Pancreas (tissue), 10 donors: ENCODE data around the gene ZMIZ1. TPM values are rescaled to one million over a fixed set of nuclear protein-coding genes. Genes with fewer than 3 reads are reported as not detected.

Experiments
- ATAC-seq, 4 donors: fragments of 200-7000 bp; cut with Tn5 transposase; one replicate each; pipeline versions ENCODE4 v1.8.0 to v1.9.1; 2020; ENCODE audit warnings: mild to moderate bottlenecking in 4 of 4, moderate library complexity in 4 of 4
- DNase-seq, 6 donors: peaks; one replicate each; pipeline ENCODE4 v3.0.0-alpha.2; 2020
- FAIRE-seq: peaks from 2 replicates; lab custom pipeline; 2012; peaks lifted over from hg19 to GRCh38; lab: Jason Lieb, UNC
- H3K27ac ChIP-seq, 4 donors: fragments of 200-600 bp; sonication (generic); 1 replicate in 3 of 4; 2 replicates in 1 of 4; pipeline versions ENCODE4 v1.5.0 to v1.8.0; 2020
- H3K27me3 ChIP-seq, 4 donors: fragments of 200-600 bp; one replicate each; pipeline ENCODE4 v1.8.0; 2021
- H3K36me3 ChIP-seq, 3 donors: fragments of 200-600 bp; sonication (generic) in 1 of 3; one replicate each; pipeline versions ENCODE4 v1.5.0 to v1.8.0; 2020 to 2021
- H3K4me1 ChIP-seq, 3 donors: fragments of 200-600 bp; one replicate each; pipeline ENCODE4 v1.8.0; 2021
- H3K4me3 ChIP-seq, 4 donors: fragments of 200-600 bp; sonication (generic) in 2 of 4; one replicate each; pipeline versions ENCODE4 v1.5.0 to v1.8.0; 2020 to 2021
- H3K9me3 ChIP-seq, 4 donors: fragments of 200-600 bp; one replicate each; pipeline ENCODE4 v1.8.0; 2021
- WGBS, 2 donors: extraction: QIAGEN DNeasy Blood & Tissue Kit; methylation state at CpG; one replicate each; pipeline ENCODE4 v1.1.7; 2013; 5-methylcytosine and 5-hydroxymethylcytosine counted together
- intact Hi-C, 3 donors: fragments of 100-400 bp; cut with DNase I; formaldehyde crosslinking; loops; one replicate each; pipeline versions ENCODE4 v1.11.1 to v1.14.2; 2022
- polyA plus RNA-seq, 2 donors: library from polyadenylated mRNA; stranded (reverse); fragments of 200-250 nt; gene quantifications; one replicate each; pipeline ENCODE4 v1.2.3, GENCODE V29; 2013
- total RNA-seq, 6 donors: library from RNA; stranded (reverse); fragmentation: NEBNext Ultra II Directional in 4 of 6; extraction: Animal tissue kit (Norgen Biotek cat#: 25700) in 4 of 6; gene quantifications; one replicate each; pipeline versions ENCODE4 v1.2.1 to v1.2.4, GENCODE V29; 2021 to 2023
- TF ChIP-seq, protein P1 (sequence below), 4 donors: fragments of 200-600 bp; sonication (generic) in 3 of 4; IDR thresholded peaks; one replicate each; pipeline versions ENCODE4 v1.5.0 to v1.8.0; 2021; ENCODE audit warnings: antibody characterized with exemption in 4 of 4
- donor health status: healthy with polysubstance abuse.
- donor health status: DM: no; HTN: no; CAD: no; lungs with moderate emphysema.
- donor health status: DM: no; HTN: no; CAD: no.
- donor health status: control.
- donor health status: control.
- donor health status: Bipolar disorder and iron deficiency.
- donor health status: DM: yes; HTN: yes; CAD: no.
- donor health status: DM: no; HTN: no; CAD: no.
- donor health status: DM: no; HTN: no; CAD: no.
- donor health status: DM: yes; HTN: yes; CAD: no.

Gene ZMIZ1
- total and polyA plus RNA-seq, 8 donors = 14.5 to 45.0 (median 21.9) TPM

DNA sequence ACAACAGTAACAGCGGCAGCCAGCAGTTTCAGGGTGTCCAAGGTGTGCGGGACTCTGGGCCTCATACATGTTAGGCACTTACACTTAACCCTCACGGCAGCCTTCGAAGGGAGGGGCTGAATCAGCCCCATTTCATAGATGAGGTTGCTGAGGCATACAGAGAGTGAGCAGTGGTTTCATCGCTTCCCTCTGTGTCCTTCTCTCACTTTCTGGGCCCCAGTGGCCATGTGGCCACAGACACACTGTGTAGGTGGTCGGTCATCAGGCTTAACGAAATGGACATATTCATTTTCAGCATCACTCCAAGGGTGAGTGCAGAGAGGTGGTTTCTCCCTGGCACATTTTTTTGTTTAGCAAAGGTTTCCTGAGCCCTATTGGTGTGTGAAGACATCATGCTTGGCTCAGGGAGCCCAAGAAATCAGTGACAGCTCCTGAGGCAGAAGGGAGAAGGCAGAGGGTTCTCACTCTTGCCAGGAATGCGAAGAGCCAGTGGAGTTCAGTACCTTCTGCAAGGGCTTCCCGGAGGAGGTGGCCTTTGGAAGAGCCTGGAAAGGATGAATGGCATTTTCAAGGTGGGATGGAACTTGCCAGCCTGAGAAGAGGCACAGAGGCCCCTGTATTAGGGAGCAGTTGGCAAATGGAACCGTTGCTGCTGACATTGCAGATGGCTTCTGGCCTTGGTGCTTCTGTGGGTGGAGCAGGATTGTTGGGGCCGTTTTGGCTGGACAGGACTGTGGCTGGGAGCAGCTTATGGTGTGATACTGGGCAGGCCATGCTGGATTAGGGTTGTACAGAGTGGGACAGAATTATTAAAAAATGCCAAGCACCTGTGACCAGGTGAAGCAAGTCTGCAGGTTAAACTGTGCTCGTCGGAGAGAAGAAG is 216.8 kb downstream of the ZMIZ1 start:
- no peak for ATAC-seq
- no peak for FAIRE-seq
- Histone ChIP-seq H3K4me3 (no peak overlapping the region), H3K27me3 (no peaks in the 10 kb centered on the region), H3K4me1 (no peaks in the 10 kb centered on the region), H3K9me3 (no peaks in the 10 kb centered on the region), H3K27ac (peak overlapping the region in 2 of 4 donors; percentile 59 to 60), H3K36me3 (peaks cover 0 to 17% (median 0%) of the 10 kb centered on the region in 3 donors)
- TF ChIP-seq, protein P1, sequence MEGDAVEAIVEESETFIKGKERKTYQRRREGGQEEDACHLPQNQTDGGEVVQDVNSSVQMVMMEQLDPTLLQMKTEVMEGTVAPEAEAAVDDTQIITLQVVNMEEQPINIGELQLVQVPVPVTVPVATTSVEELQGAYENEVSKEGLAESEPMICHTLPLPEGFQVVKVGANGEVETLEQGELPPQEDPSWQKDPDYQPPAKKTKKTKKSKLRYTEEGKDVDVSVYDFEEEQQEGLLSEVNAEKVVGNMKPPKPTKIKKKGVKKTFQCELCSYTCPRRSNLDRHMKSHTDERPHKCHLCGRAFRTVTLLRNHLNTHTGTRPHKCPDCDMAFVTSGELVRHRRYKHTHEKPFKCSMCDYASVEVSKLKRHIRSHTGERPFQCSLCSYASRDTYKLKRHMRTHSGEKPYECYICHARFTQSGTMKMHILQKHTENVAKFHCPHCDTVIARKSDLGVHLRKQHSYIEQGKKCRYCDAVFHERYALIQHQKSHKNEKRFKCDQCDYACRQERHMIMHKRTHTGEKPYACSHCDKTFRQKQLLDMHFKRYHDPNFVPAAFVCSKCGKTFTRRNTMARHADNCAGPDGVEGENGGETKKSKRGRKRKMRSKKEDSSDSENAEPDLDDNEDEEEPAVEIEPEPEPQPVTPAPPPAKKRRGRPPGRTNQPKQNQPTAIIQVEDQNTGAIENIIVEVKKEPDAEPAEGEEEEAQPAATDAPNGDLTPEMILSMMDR (IDR thresholded peaks at IDR 0.05) = no peak
- no peak for DNase-seq
- WGBS, 2 donors = 79 to 83% methylated on average over 13 of the region's 13 CpGs
- intact Hi-C loops = no loop called here

- TF ChIP-seq, protein P1 (IDR thresholded peaks at IDR 0.05) = no peak
- intact Hi-C loops = no loop called here
- H3K36me3 ChIP-seq = peaks cover 0 to 26% (median 5%) of the 10 kb centered on the region in 3 donors
- WGBS, 2 donors = 80 to 81% methylated on average over 23 of the region's 23 CpGs
- peak in 3 of 4 donors; percentile 63 to 80 (median 71) for ATAC-seq
- no peak overlapping the region for H3K4me3 ChIP-seq
- H3K27me3 ChIP-seq = no peaks in the 10 kb centered on the region
- FAIRE-seq = no peak
- H3K9me3 ChIP-seq = no peaks in the 10 kb centered on the region
- DNase-seq = peak in 5 of 6 donors; percentile 32 to 80 (median 59)
- peak overlapping the region in 3 of 4 donors; percentile 7 to 60 (median 59) for H3K27ac ChIP-seq
- no peaks in the 10 kb centered on the region for H3K4me1 ChIP-seq
Measured at GRCh38 chr10:79286318-79286951, 217.7 kb downstream of the ZMIZ1 start.

GRCh38 chr10:79287973-79288723 is 219.4 kb downstream of the ZMIZ1 start:
- H3K9me3 ChIP-seq = no peaks in the 10 kb centered on the region
- no peak overlapping the region for H3K27ac ChIP-seq
- peaks cover 0 to 34% (median 10%) of the 10 kb centered on the region in 3 donors for H3K36me3 ChIP-seq
- DNase-seq (no peak), FAIRE-seq (no peak), ATAC-seq (peak in 1 of 4 donors; percentile 4)
- H3K27me3 ChIP-seq = no peaks in the 10 kb centered on the region
- TF ChIP-seq, protein P1 (IDR thresholded peaks at IDR 0.05) = no peak
- no peaks in the 10 kb centered on the region for H3K4me1 ChIP-seq
- H3K4me3 ChIP-seq = no peak overlapping the region
- WGBS, 2 donors = 90 to 96% methylated on average over 15 of the region's 15 CpGs
- intact Hi-C loops = no loop called here

DNA sequence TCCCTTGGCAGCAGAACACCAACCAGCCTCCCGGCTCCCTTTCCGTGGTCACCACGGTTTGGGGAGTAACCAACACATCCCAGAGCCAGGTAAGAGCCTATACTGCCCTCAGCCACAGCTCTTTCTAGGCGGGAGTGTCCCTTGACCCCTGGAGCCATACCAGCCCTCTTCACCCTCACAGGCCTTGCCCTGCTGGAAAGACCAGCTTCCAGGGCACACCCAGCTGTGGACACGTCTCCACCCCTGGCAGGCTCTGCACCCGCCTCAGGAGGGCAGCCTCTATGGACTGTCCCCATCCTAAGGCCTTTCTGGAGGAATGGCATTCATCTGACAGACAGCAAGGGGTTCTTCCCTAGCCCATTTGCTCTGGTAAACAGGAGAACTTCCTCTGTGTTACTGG is 221.0 kb downstream of the ZMIZ1 start:
- FAIRE-seq (no peak), DNase-seq (no peak), ATAC-seq (no peak)
- Histone ChIP-seq H3K4me1 (no peaks in the 10 kb centered on the region), H3K27me3 (no peaks in the 10 kb centered on the region), H3K27ac (no peak overlapping the region), H3K4me3 (no peak overlapping the region), H3K9me3 (no peaks in the 10 kb centered on the region), H3K36me3 (peaks cover 0 to 31% (median 15%) of the 10 kb centered on the region in 3 donors)
- TF ChIP-seq, protein P1 (IDR thresholded peaks at IDR 0.05) = no peak
- intact Hi-C loops = no loop called here
- 77 to 85% methylated on average over 6 of the region's 6 CpGs for WGBS, 2 donors
